Nasal cavity respiratory epithelium epithelial cell of viscerocranial mucosa (primary cell): ENCODE measurements around the gene HIGD2A. TPM values are rescaled to one million over a fixed set of nuclear protein-coding genes. Genes with fewer than 3 reads are reported as not detected.

Experiments
- total RNA-seq: library from RNA; depleted of rRNA; stranded (reverse); fragments of >200 nt; gene quantifications from 2 replicates; pipeline ENCODE4 v1.2.3, GENCODE V29; 2014

The HIGD2A gene
- 26.3 and 32.5 TPM in 2 replicates for total RNA-seq

DNA sequence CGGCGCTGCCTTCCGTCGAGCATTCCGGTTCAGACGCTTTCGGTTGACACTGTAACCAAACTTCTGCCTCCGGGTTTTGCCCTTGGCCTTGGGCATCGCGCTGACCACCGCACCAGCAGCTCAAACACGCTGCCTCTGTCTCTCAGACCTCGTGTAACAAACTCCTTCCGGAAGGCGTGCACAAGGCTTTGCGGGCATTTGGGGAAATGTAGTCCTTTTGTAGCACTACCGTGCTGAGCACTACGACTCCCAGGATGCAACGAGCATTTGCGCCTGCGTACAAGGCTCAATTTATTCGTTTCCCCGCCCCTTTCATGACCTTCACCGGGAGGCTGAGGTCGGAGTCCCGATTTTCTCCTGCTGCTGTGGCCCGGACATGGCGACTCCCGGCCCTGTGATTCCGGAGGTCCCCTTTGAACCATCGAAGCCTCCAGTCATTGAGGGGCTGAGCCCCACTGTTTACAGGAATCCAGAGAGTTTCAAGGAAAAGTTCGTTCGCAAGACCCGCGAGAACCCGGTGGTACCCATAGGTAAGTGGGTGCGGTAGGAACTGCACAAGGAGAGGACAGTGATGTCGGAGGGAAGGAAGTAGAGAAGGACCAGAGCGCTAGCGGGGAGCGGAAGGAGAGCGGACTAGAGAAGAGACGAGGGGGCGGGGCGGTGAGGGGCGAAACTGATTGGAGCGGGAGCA lies at the start of gene HIGD2A, which contains the start of gene NOP16:
HIGD2A (plus strand) TSS at position 308 of the 691 bp plus-strand sequence; CDS start at position 377, 69 bp downstream.
NOP16 (minus strand) TSS at position 155 of the 691 bp plus-strand sequence; CDS start at position 96, 59 bp downstream.

GRCh38 chr5:176361437-176362232 lies 26.9 kb upstream of the HIGD2A start, which contains the start of gene KIAA1191:
TSS of gene KIAA1191 (minus strand) at chr5:176361764. CDS start at chr5:176359508, 2,256 bp downstream.

DNA sequence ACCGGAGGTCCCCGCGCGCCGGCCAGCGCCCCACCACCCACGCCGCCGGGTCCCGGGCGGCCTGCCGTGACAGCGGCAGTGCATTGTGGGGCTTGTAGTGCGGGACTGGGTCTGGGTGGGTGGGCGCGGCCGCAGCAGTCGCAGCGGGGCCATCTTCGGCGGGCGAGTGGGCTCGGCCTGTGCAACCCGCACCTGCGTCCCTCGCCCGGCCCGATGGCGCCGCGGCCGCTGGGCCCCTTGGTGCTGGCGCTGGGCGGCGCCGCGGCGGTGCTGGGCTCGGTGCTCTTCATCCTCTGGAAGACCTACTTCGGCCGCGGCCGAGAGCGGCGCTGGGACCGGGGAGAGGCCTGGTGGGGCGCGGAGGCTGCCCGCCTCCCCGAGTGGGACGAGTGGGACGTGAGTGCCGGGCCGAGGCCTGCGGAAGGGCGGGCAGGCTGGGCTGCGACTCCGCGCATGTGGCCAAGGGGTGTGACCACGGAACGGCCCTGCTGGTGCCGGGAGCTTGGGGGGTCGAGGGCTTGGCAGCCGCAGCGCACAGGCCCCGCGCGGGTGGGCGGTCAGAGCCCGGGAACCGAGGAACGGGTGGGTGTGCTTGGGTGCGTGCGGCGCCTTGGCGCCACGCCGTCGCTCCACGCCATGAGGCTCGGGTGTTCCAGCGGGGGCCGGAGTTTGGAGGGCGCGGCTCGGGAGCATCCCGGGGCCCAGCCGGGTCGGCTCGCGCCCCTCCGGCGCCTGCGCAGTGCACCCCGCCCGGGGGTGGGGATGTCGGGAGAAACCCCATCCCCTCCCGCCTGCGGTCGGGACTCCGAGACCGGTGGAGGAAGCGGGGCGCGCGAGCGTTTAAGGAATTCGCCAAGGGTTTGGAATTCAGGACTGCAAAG lies 23.0 kb upstream of the HIGD2A start, which contains the start of gene ARL10:
ARL10 (plus strand) TSS at position 137 of the 881 bp plus-strand sequence; CDS start at position 214, 77 bp downstream.

GRCh38 chr5:176415952-176416924 lies 27.7 kb downstream of the HIGD2A start, which contains the start of gene CLTB:
TSS of gene CLTB (minus strand) at chr5:176416539. CDS start at chr5:176416363, 176 bp downstream.

Other genes starting within 250 kb of the HIGD2A start
- gene SIMC1, start 150.3 kb upstream of the HIGD2A start, total RNA-seq = 1.0 and 7.3 TPM in 2 replicates
- 91.2 and 101 TPM in 2 replicates for gene KIAA1191, start 27.0 kb upstream of the HIGD2A start, total RNA-seq
- gene ARL10, start 23.3 kb upstream of the HIGD2A start, total RNA-seq = 3.4 and 9.6 TPM in 2 replicates
- 25.0 and 26.7 TPM in 2 replicates for gene NOP16, start 153 bp upstream of the HIGD2A start, total RNA-seq
- gene CLTB, start 27.8 kb downstream of the HIGD2A start, total RNA-seq = 184 and 252 TPM in 2 replicates
- gene FAF2, start 59.6 kb downstream of the HIGD2A start, total RNA-seq = 49.6 and 56.2 TPM in 2 replicates
- 3.4 and 18.5 TPM in 2 replicates for gene RNF44, start 148.7 kb downstream of the HIGD2A start, total RNA-seq
- under 0.01 and 0.43 TPM in 2 replicates for gene CDHR2, start 160.6 kb downstream of the HIGD2A start, total RNA-seq
- 3.1 and 5.1 TPM in 2 replicates for gene GPRIN1, start 221.4 kb downstream of the HIGD2A start, total RNA-seq
- gene SNCB, start 241.8 kb downstream of the HIGD2A start, total RNA-seq = 0.34 TPM in 1 of 2 replicates, not detected in the other
- not detected in 2 replicates for gene EIF4E1B, start 241.9 kb downstream of the HIGD2A start, total RNA-seq